ENCODE data around the gene MST1R.

DNA sequence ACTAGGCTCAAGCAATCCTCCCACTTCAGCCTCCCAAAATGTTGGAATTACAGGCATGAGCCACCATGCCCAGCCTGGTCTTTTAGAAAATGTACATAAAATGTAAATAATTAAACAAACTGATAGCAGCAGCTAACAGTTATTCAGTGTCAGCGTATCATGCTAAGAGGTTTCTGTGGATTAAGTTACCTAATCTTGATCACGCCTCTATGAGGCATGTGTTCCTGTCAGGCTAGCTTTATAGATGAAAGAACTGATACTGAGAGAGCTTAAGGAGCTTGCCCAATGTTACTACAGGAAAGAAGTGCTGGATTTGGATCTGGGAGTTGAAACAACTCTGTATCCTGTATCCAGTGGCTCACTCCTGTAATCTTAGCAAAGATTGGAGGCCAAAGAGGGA, 11.2 kb upstream of the MST1R start:
- TF ChIP-seq CTCF (IDR thresholded peaks at IDR 0.05; ENCODE audit: poor library complexity, severe bottlenecking) (no peak), EZH2 (IDR thresholded peaks at IDR 0.05; ENCODE audit: borderline replicate concordance, insufficient read depth, low read length, poor library complexity, severe bottlenecking) (no peak), MXI1 (conservative IDR thresholded peaks at IDR 0.05; ENCODE audit: poor library complexity, severe bottlenecking) (no peak), REST (IDR thresholded peaks at IDR 0.05; ENCODE audit: borderline replicate concordance) (no peak), EP300 (conservative IDR thresholded peaks at IDR 0.05; ENCODE audit: poor library complexity, severe bottlenecking) (no peak), SMC3 (conservative IDR thresholded peaks at IDR 0.05; ENCODE audit: poor library complexity) (no peak), RAD21 (conservative IDR thresholded peaks at IDR 0.05) (no peak), POLR2AphosphoS5 (IDR thresholded peaks at IDR 0.05) (no peak), TAF1 (IDR thresholded peaks at IDR 0.05; ENCODE audit: low read depth) (no peak)
